Omental fat pad (tissue), 4 donors: ENCODE results near the gene MRPL10. TPM values are rescaled to one million over a fixed set of nuclear protein-coding genes. Genes with fewer than 3 reads are reported as not detected.

Experiments used
- ATAC-seq: fragments of 150-250 bp; one replicate; pipeline ENCODE4 v1.9.1; 2016; ENCODE audit warnings: mild to moderate bottlenecking, moderate library complexity; ENCODE audit not compliant: low FRiP score
- DNase-seq: peaks from one replicate; pipeline ENCODE4 v3.0.0-alpha.2; 2019; ENCODE audit warnings: low spot score
- CTCF ChIP-seq, 3 donors: fragments of 450-650 bp; IDR thresholded peaks; one replicate each; pipeline ENCODE4 v1.5.1; 2016 to 2017; ENCODE audit warnings: antibody characterized with exemption in 3 of 3, mild to moderate bottlenecking in 3 of 3, moderate library complexity in 2 of 3
- total RNA-seq, 4 donors: library from RNA; depleted of rRNA; stranded (reverse); fragments of >200 nt; gene quantifications; one replicate each; pipeline ENCODE4 v1.1.0, GENCODE V29; 2016

The MRPL10 gene
- total RNA-seq, 4 donors from 2014 or later: 23.1 to 50.5 (median 36.8) TPM

GRCh38 chr17:47839071-47839470 lies 7.7 kb upstream of the MRPL10 start:
- TF ChIP-seq CTCF (IDR thresholded peaks at IDR 0.05): no peak
- DNase-seq (no peak), ATAC-seq (no peak)

- TF ChIP-seq CTCF (IDR thresholded peaks at IDR 0.05): no peak
- DNase-seq (no peak), ATAC-seq (no peak)
Observed at GRCh38 chr17:47838636-47839035, 7.3 kb upstream of the MRPL10 start.

DNA sequence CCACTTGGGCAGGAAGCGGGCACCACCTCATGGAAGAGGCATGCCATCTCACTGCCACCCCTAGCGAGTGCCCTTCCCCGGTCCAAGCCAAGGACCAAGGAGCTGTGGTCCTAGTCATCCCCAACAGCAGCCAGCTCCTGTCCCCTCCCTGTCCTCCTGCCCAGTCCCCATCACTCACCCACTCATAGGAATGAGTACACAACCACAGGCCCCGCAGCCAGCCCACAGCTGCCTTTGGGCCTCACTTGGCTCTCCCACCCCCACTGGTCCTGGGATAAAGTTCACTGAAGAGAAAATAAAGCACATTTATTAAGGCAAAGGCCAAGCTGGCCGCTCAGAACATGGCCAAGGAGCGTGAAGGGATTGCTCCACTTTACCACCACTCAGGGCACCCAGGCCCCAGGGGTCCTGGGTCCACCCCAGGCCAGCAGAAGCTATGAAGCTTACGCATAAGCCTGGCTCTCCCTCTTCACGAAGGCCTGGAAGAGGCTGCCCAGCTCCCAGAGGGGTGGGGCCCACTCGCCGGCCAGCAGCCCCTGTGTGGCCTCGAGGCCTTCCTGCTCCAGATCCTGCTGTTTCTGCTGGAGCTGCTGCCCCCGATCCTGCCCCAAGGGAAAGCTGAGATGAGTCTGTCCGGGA lies 6.2 kb upstream of the MRPL10 start:
- ATAC-seq (no peak), DNase-seq (no peak)
- TF ChIP-seq CTCF (IDR thresholded peaks at IDR 0.05): no peak

DNA sequence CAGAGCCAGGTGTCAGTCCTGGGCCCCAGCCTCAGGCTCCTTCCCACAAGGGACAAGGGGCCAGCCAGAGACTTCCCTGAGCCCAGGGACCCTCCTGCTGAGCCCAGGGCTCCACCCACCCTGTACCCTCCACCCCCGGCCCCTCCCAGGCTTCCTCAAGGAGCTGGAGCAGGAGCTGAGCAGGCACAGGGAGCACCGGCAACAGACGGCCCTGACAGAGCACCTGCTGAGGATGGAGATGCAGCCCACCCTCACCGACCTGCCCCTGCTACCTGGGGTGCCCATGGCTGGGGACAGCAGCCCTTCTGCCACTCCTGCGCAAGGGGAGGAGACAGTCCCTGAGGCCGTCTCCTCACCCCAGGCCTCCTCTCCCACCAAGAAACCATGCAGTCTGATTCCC lies 5.3 kb upstream of the MRPL10 start:
- TF ChIP-seq CTCF (IDR thresholded peaks at IDR 0.05): no peak
- no peak for DNase-seq
- no peak for ATAC-seq

GRCh38 chr17:47834756-47835155 lies 3.4 kb upstream of the MRPL10 start:
- no peak for TF ChIP-seq CTCF (IDR thresholded peaks at IDR 0.05)
- ATAC-seq: no peak

DNA sequence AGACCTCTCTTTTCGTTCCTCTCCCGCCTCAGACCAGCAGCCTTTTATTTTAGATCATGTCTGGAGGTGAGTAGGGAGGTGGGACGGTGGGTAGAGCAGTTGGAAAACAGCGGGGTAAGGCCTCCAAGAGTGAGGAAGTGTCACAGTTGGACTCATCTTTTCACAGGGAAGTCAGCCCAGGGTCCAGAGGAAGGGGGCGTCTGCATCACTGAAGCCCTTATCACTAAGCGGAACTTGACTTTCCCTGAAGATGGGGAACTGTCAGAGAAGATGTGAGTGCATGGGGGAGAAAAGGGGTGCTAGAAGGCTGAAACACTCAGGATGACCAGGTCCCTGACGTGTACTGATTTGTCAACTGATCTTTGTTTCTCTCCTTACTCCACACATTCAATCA lies 590 bp upstream of the MRPL10 start:
- ATAC-seq (no peak), DNase-seq (no peak)
- no peak for TF ChIP-seq CTCF (IDR thresholded peaks at IDR 0.05)

More at GRCh38 chr17:47834756-47835155, 3.4 kb upstream of the MRPL10 start:
- DNase-seq: no peak

DNA sequence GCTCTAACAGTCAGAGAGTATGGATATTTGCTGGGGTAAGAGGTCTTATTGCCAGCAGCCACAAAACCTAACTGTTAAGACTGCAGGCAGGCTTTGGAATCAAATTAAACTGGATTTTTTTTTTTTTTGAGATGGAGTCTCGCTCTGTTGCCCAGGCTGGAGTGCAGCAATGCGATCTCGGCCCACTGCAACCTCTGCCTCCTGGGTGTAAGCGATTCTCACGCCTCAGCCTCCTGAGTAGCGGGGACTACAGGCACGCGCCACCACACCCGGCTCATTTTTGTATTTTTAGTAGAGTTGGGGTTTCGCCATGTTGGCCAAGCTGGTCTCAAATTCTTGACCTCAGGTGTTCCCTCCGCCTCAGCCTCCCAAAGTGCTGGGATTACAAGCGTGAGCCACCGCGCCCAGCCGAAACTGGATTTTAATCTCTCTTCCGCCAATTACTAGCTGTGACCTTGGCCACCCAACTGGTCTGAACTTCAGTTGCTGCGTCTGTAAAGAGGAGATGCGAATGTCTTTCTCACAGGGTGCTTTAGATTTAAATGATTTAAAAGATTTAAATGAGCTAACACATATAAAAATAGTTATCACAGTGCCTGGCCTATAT lies 842 bp downstream of the MRPL10 start:
- no peak for TF ChIP-seq CTCF (IDR thresholded peaks at IDR 0.05)
- ATAC-seq (no peak), DNase-seq (no peak)
